Measurements from ENCODE around the gene NXPH2. TPM values are rescaled to one million over a fixed set of nuclear protein-coding genes. Genes with fewer than 3 reads are reported as not detected.

The NXPH2 gene
- total RNA-seq, 1 experiment from 2014 or later: 1.8 TPM

- H2BK5ac ChIP-seq (ENCODE audit: insufficient read length, low read length): no peak overlapping the region
- H3K56ac ChIP-seq (ENCODE audit: insufficient read length, low read depth, low read length): no peak overlapping the region
- DNase-seq: no peak
- H3K9me3 ChIP-seq (ENCODE audit: control insufficient read depth, low read depth, low read length): no peaks in the 10 kb centered on the region
- no peak overlapping the region for H2BK120ac ChIP-seq (ENCODE audit: low read depth, low read length, poor library complexity, severe bottlenecking)
- no peak overlapping the region for H2AFZ ChIP-seq (ENCODE audit: low read length)
- H4K8ac ChIP-seq (replicated peaks; ENCODE audit: insufficient read length, low read depth, low read length): no peak overlapping the region
- no peak overlapping the region for H2BK12ac ChIP-seq (ENCODE audit: insufficient read length, low read depth, low read length)
- TF ChIP-seq CTCF (conservative IDR thresholded peaks at IDR 0.05): no peak
- peak overlapping the region; percentile 17 for H3T11ph ChIP-seq (ENCODE audit: low read length)
- Mint-ChIP-seq H3K27ac (no peak overlapping the region), H3K36me3 (ENCODE audit: insufficient read depth in 1 of 3, low read depth in 3 of 3) (peaks cover 0 to 11% (median 4%) of the 10 kb centered on the region in 3 experiments; a peak in 3 of 7 replicates), H3K9me3 (peaks cover 8 to 10% of the 10 kb centered on the region in 2 experiments), H3K4me1 (peaks cover 3 to 4% of the 10 kb centered on the region in 2 experiments; a peak in 3 of 4 replicates), H3K4me3 (no peak overlapping the region), H3K27me3 (ENCODE audit: low read depth) (no peaks in the 10 kb centered on the region)
- no peak overlapping the region for H3K18ac ChIP-seq (ENCODE audit: insufficient read length, low read depth, low read length)
- H3K4me1 ChIP-seq (ENCODE audit: insufficient read depth, low read length): no peaks in the 10 kb centered on the region
- H3K4me2 ChIP-seq (ENCODE audit: insufficient read depth, insufficient read length, low read length): no peak overlapping the region
- H3K79me2 ChIP-seq (ENCODE audit: insufficient read depth, low read length): no peaks in the 10 kb centered on the region
- H3K79me1 ChIP-seq (ENCODE audit: insufficient read depth, low read depth, low read length, poor library complexity, severe bottlenecking): no peaks in the 10 kb centered on the region
- no peak overlapping the region for H3K23ac ChIP-seq (ENCODE audit: insufficient read length, low read depth, low read length)
- H3K14ac ChIP-seq (ENCODE audit: insufficient read depth, low read length): no peak overlapping the region
- H4K91ac ChIP-seq (ENCODE audit: insufficient read length, low read depth, low read length): no peak overlapping the region
- H3K27me3 ChIP-seq (ENCODE audit: insufficient read depth, low read length): no peaks in the 10 kb centered on the region
- H3K27ac ChIP-seq (ENCODE audit: insufficient read length, low read depth, low read length): no peak overlapping the region
- no peak overlapping the region for H4K5ac ChIP-seq (ENCODE audit: insufficient read length, low read depth, low read length)
- H2AK5ac ChIP-seq (ENCODE audit: insufficient read length, low read length): no peak overlapping the region
- no peak overlapping the region for H2BK15ac ChIP-seq (ENCODE audit: low read depth, low read length)
- no CpG with 5 or more reads among the region's 2 CpGs for WGBS (ENCODE audit: extremely low coverage, insufficient read length, low lambda C conversion rate)
- no peak overlapping the region for H3K4ac ChIP-seq (ENCODE audit: low read depth, low read length)
- H3K9ac ChIP-seq (ENCODE audit: extremely low read depth, insufficient read length, low read length): no peak overlapping the region
- no peaks in the 10 kb centered on the region for H3K23me2 ChIP-seq (ENCODE audit: insufficient read length, low read depth, low read length, poor library complexity, severe bottlenecking)
- H4K20me1 ChIP-seq (ENCODE audit: control insufficient read depth, insufficient read depth, insufficient read length): no peaks in the 10 kb centered on the region
- no peak overlapping the region for H2BK20ac ChIP-seq (ENCODE audit: low read depth, low read length, poor library complexity, severe bottlenecking)
Measured at GRCh38 chr2:138632066-138632620, 148.0 kb downstream of the NXPH2 start.
